Osteocyte (in vitro differentiated cells): Measurements from ENCODE around the gene SEMA3G. TPM values are rescaled to one million over a fixed set of nuclear protein-coding genes. Genes with fewer than 3 reads are reported as not detected.

Source experiments
- DNase-seq: peaks from one replicate; pipeline ENCODE4 v3.0.0; 2021; ENCODE audit warnings: mixed read lengths; ENCODE audit not compliant: unreplicated experiment; ENCODE audit errors: extremely low spot score
- H3K27ac Mint-ChIP-seq: one replicate; pipeline ENCODE4 v1.8.0; 2021; ENCODE audit warnings: mild to moderate bottlenecking, mixed read lengths; ENCODE audit not compliant: unreplicated experiment
- H3K27me3 Mint-ChIP-seq: one replicate; pipeline ENCODE4 v1.8.0; 2021; ENCODE audit warnings: mixed read lengths; ENCODE audit not compliant: unreplicated experiment
- H3K36me3 Mint-ChIP-seq: one replicate; pipeline ENCODE4 v1.8.0; 2021; ENCODE audit warnings: mixed read lengths; ENCODE audit not compliant: unreplicated experiment
- H3K4me1 Mint-ChIP-seq: one replicate; pipeline ENCODE4 v1.8.0; 2021; ENCODE audit warnings: mixed read lengths; ENCODE audit not compliant: unreplicated experiment
- H3K4me3 Mint-ChIP-seq: one replicate; pipeline ENCODE4 v1.8.0; 2021; ENCODE audit warnings: mild to moderate bottlenecking, moderate library complexity, mixed read lengths; ENCODE audit not compliant: unreplicated experiment
- H3K9me3 Mint-ChIP-seq: one replicate; pipeline ENCODE4 v1.8.0; 2021; ENCODE audit warnings: mixed read lengths; ENCODE audit not compliant: unreplicated experiment
- CTCF ChIP-seq: fragments of 200-600 bp; sonication (generic); IDR thresholded peaks from 2 replicates; pipeline ENCODE4 v1.5.0; 2021; ENCODE audit warnings: antibody characterized with exemption, mild to moderate bottlenecking, moderate library complexity
- total RNA-seq: library from RNA; stranded (reverse); gene quantifications from 2 replicates; pipeline ENCODE4 v1.2.1, GENCODE V29; 2021

Gene SEMA3G
- total RNA-seq, 1 donor from 2014 or later, result not detected

DNA sequence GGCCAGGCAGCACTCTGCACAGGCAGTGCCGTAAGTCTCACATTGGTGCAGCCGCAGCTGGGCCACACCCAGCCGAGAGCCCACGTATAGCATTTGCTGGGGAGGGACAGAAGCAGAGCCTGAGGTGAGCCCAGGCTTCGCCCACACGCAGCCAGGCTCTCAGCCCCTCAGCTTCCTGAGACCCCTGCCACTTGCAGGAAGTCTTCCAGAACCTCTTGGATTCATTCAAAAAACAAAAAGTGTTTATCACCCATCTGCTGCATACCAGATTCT lies 6.9 kb downstream of the SEMA3G start:
- peaks cover 10% of the 10 kb centered on the region for H3K27me3 Mint-ChIP-seq
- no peak for TF ChIP-seq CTCF
- DNase-seq, result no peak
- H3K27ac Mint-ChIP-seq, result no peak overlapping the region
- no peak overlapping the region for H3K4me3 Mint-ChIP-seq
- H3K9me3 Mint-ChIP-seq, result no peaks in the 10 kb centered on the region
- H3K4me1 Mint-ChIP-seq, result peaks cover 3% of the 10 kb centered on the region
- no peaks in the 10 kb centered on the region for H3K36me3 Mint-ChIP-seq

DNA sequence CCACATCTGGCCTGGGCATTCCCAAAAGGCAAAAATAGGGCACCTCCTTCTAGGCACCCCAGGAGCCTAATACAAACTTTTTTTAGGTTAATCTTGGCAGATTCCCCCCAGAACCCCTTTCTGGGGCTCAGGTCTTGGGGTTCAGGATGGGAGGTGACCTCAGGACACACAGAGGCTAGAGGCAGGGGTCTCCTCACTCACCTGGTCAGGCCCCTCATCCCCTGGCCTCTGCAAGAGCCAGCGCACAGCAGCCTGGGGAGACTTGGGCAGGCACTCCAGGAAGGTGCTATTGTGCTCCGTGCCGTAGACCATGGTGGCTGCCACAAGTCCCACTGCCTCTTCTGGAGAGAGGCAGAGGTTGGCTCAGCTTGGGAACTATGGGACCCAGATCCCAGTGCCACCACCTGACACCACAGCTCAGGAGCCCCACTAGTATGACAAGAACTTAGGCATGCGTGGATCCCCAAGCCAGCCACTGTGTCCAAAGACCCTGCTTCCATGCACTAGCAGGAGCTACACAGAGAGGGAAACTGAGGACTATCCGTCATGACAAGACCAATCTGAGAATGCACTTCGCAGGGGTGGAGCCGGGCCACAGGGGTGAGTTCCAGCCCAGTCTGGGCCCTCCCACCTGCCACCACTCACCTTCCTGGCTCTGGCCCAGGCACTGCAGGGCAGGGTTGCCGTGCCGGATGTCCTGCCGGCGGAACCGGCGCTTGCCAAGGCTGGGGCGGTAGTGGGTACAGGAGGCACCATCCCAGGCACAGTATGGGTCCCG lies 7.4 kb downstream of the SEMA3G start:
- Mint-ChIP-seq H3K9me3 (no peaks in the 10 kb centered on the region), H3K36me3 (no peaks in the 10 kb centered on the region), H3K4me3 (no peak overlapping the region), H3K27me3 (peaks cover 10% of the 10 kb centered on the region), H3K27ac (no peak overlapping the region), H3K4me1 (peaks cover 3% of the 10 kb centered on the region)
- no peak for DNase-seq
- no peak for TF ChIP-seq CTCF

DNA sequence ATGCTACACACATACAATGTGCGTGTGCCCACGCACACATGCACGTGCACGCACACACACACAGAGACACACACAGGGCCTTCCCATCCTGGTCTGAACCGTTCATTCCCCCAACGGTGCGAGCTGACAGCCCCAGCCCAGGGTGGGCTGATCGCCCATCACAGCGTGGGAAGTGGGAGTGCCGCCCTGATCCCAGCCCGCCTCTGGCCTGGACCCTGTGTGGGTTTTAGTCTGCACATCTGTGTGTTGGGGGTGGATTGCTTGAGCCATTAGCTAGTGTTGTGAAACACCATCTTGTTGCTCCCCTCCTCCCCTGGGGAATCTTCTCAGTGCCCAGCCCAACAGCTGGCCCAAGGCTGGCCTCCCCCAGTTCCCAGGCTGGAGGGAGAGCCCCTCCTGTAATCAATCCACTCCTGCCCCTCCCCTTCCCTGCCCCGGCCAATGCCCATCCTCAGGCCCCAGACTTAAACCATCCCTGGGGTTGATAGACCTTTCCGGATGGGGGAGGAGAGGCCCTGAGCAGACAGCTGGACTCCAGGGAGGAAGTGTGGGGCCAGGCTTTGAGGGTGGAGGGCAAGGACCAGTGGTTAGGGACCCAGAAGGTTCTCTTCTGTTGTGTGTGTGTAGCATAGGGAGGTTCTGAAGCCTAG lies 8.3 kb downstream of the SEMA3G start:
- Mint-ChIP-seq H3K27me3 (peaks cover 10% of the 10 kb centered on the region), H3K9me3 (no peaks in the 10 kb centered on the region), H3K4me1 (peaks cover 3% of the 10 kb centered on the region), H3K4me3 (no peak overlapping the region), H3K36me3 (no peaks in the 10 kb centered on the region), H3K27ac (no peak overlapping the region)
- TF ChIP-seq CTCF, result no peak
- DNase-seq, result no peak

DNA sequence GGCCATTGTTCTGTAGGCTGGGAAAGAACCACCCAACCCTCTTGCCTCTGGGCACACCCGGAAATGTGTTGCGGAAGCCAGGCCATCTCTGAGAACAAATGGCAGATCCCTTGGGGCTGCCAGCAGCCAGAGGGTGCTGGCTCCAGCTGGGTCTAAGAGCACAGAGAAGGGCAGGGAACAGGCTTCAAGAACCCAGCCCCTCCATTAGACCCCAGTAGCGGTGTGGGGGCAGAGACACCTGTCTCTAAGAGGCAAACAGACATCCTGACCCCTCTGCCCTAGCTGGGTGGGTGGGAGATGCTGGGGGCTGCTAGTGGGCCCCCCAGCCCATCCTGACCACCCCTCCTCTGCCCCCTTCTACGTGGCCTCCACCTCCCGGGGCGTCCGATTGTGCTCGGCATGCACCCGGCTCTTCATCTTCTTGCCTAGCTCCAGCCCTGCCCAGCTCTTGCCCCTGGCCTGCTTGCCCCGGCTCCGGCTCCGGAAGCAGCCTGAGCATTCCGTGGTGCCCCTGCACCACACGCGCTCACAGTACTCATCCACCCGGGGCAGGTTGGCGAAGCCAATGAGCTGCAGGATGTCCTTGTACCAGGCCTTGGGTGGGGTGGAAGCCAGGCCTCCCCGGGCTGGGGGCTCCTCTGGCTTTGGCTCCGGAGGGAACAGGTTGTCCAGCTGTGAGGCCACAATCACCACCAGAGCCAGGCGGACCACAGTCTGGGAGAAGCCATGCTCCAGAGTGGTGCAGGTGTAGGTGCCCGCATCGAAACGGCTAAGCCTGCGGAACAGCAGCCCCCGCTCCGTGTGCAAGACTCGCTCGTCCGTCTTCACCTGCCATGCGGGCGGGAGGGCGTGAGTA lies 9.4 kb downstream of the SEMA3G start:
- Mint-ChIP-seq H3K27me3 (peaks cover 10% of the 10 kb centered on the region), H3K36me3 (no peaks in the 10 kb centered on the region), H3K4me3 (no peak overlapping the region), H3K9me3 (no peaks in the 10 kb centered on the region), H3K27ac (no peak overlapping the region), H3K4me1 (peaks cover 3% of the 10 kb centered on the region)
- no peak for DNase-seq
- no peak for TF ChIP-seq CTCF
